IPS-11a (cell line): ENCODE measurements around the gene IGF2R.

Experiments
- H3K4me3 ChIP-seq: one replicate; pipeline ENCODE4 v1.5.1; 2013; ENCODE audit warnings: low read depth, low read length, control low read depth

IGF2R gene

DNA sequence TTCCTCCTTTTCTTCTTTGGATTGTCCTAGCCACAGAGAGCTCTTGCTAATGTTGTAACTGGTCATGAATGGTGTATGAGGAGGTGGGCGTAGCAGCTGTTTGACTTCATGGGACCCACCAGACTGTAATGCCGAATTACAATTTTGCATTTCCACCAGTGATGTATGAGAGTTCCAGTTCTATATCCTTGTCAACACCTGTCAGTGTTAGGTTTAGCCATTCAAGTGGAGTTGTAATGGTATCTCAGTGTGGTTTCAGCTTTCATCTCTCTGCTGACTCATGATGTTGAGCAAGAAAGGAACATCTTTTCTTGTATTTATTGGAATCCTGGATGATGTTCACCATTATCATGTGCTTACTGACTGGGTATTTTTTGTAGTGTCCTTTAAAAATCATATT lies 5.1 kb downstream of the IGF2R start:
- no peak overlapping the region for H3K4me3 ChIP-seq

DNA sequence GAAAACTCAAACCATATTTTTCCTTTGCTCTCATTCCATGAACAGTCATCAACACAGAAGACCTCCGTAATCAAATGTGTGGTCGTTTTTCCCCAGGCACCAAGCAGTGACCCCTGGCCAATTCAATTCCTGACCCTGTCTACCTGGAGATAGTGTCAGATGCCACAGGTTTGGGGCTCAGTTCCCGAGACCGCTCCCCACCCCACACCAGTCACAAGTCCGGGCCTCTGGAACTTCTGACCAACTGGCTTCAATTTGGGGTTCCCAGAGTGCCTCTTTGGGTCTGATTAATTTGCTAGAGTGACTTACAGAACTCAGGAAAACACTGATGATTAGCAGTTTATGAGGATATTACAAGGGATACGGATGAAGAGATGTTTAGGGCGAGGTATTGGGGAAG lies 6.0 kb downstream of the IGF2R start:
- H3K4me3 ChIP-seq: no peak overlapping the region

DNA sequence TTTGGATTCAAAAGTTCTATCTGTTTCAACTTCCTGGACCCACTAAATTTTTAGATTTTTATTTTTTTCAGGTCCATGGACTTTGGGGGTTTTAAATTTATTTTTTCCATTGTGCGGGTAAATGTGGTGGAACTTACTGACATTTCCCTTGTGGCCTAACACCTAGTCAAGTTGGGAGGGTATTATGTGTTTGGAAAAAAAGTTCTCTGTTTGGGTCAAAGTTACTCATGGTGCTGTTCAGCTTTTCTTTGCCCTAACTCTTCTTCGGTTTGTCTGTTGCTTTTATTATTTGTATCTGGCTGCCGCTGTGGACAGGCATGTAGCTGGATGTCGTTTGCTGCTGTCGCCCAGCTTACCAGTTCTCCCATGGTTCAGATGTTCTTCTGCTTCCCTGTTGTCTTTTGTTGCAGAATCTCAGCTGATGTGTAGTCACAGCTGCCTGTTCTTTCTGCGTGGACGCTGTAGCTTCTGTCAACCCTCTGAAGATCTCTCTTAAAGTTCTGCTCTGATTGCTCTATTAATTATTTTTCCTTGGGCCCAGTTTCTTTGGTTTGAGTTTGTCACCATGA lies 7.9 kb downstream of the IGF2R start:
- H3K4me3 ChIP-seq: no peak overlapping the region

DNA sequence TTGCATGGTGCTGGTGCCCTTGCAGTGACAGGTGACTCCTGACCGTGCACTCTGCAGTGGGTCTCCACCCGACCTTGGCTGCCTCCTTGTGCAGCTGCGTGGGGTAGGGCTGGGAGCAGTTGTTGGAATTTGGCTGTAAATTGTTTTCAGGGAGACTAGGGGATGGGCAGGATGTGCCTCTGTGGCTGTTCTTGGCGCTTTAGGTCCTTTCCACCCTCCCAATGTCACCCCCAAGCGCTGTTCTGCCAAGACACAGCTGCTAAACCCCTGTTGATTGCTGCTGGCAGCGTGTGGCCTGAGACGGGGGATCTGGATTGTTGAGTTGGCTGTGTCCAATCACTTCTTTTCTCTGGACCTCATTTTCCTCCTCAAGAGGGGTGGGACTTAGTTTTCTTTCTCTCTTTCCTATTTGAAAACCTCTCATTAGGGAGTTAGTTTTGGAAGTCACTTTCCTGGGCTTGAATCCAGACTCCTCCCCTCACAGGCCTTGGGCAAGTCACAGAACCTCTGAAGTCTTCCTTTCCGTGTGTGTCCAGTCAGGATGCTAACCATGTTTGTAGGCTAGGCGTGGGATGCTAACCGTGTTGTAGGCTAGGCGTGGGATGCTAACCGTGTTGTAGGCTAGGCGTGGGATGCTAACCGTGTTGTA lies 8.5 kb downstream of the IGF2R start:
- H3K4me3 ChIP-seq: no peak overlapping the region

DNA sequence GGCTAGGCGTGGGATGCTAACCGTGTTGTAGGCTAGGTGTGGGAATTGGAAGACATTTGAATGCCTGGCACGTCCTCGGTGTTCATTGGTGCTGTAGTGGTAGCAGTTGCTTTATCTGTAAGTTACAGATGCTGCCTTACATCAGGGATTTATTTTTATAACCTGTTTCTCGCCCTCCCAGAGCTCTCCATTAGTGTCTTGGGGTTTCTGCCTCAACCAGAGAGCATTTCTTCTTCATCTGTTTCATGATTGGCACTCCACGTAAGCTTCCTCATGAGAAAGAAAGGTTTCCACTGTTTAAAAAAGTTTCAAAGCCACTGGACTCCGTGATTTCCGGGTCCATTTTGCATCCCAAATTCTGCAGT lies 9.0 kb downstream of the IGF2R start:
- no peak overlapping the region for H3K4me3 ChIP-seq

DNA sequence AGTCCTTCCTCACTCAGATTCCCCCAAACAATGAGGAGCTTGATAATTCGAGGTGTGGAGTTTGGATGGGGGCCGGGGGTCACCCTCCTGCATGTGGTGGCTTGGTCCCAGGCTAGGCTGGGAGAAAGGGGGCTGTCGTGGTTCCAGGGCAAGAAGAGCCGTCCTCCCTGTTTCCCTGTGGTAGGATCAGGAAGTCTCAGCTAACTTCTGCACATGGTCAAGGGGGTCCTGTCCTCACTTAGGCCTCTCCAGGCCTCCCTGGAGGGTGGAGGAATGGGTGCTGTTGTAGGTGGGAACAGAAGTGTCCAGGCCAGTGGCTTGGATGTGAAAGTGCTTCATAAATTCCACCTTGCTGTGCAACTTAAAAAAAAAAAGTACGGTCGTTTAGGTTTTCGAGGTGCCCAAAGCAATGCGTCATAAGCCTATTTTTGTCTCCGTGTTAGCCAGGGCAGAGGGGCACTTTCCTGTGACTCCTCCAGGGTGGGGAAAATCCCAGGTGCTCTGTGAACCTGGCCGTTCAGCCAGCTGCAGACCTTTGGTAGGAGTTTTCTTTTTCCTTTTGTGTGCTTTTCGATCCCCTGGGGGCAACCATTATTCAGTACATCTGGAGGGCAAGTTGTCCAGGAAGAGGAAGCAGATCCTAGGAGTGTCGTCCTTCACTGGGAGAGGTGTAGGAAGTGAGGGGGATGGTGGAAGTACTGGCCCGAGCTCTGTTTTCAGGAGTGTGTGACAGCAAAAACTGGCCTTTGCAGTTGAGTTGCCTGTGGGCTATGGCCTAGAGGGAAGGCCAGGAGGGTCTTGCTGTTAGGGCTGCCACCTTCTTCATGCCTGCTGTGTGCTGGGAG lies 9.6 kb downstream of the IGF2R start:
- H3K4me3 ChIP-seq: no peak overlapping the region

DNA sequence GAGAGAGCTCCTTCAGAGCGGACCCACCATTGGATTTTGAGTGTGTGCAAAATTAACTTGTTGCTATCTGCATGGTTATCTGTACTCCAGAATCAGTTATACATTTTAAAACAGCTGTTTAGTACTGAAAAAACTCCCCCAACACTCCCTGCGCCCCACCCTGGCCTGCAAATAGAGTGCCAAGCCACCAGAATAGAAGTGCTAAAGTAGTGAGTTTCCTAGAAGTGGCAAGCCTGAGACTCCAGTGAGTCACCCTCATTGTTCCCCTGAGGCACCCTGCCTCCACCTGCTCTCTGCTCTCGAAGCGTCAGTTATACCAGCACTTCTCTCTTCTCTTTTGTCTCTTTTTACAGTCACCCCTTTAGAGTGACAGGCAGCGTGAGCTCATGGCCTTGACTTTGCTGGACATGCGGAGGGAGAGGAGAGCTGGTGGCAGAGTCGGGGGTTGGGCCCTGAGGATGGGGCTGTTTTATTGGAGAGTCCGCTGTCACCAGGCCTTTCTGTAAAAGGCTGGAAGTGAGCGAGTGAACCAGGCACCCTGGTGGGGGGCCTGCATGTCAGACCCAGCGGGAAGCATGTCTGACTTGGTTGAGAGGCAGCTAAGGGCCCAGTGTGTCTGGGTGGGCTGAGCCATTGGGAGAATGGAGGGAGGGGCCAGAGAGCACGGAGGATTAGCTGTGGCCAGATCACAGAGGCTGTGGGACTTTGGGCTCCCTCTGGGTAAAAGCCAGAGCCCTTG lies 10.4 kb downstream of the IGF2R start:
- H3K4me3 ChIP-seq: no peak overlapping the region

DNA sequence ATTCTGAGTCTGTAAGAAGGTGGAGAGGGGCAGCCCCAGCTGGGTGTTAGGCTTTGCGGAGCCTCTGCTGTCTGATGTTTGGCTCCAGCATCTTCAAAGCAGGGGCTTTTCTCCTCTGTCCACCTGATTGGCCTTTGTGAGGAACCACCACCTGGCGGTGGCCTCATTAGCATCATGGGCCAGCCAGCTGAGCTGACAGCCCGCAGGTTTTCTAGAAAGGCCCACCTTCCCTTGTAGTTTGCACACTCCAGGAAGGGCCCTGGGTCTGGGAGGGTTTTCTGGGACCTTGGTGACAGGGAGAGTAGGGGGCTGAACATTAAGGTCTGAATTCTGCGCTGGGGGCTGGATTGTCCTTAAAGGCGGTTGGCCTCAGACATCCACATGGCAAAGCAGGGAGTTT lies 11.6 kb downstream of the IGF2R start:
- no peak overlapping the region for H3K4me3 ChIP-seq

DNA sequence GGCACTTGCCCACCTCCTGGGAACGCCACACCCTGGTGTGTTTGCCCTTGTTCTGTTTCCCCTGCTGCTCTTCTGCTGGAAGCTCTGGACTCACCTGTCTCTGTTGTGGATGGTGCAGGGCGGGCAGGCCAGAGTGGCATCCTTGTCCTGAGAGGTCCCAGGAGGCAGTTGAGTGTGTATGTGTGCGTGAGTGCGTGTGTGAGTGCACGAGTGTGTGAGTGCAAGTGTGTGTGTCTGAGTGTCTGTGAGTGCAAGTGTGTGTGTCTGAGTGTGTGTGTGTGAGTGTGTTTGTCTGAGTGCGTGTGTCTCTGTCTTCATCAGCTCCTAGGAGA lies 12.2 kb downstream of the IGF2R start:
- H3K4me3 ChIP-seq: no peak overlapping the region

DNA sequence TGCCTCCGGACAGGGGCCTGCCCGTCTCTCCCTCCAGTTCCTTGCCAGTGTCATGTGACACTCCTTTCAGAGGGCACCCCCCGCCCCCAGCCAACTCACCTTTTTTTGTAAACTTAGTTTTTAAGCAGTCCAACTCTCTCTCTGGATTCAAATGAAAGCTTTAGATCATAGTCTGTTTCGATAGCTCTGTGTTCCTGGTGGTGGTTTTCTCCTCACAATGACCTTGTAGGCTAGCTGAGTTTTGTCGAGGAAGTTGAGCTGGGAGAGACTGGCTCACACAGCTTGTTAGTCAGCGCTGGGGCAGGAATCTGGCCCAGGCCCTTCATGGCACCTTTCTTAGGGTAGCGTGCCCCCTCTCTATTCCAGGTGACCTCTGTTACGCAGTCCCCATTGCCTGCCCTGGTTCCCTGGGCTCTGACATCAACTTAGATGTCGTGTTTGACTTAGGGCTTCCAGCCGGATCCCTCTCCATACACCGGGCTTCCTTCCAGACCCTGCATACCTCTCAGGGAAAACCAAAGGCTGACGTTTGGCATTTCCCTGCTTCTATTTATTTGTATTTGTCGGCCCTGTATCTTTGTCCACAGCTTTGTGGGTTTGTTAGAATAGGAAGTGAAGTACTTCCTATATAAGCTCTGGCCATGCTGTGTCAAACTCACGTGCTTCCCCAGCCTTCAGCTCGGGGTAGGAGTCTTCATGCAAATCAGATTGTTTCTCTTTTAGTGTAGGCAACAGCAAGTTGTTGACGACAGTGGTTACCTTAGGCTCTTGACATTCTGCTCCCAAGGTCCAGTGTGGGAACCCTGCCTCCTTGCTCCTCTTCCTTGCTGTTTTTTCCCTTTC lies 12.7 kb downstream of the IGF2R start:
- H3K4me3 ChIP-seq: no peak overlapping the region

DNA sequence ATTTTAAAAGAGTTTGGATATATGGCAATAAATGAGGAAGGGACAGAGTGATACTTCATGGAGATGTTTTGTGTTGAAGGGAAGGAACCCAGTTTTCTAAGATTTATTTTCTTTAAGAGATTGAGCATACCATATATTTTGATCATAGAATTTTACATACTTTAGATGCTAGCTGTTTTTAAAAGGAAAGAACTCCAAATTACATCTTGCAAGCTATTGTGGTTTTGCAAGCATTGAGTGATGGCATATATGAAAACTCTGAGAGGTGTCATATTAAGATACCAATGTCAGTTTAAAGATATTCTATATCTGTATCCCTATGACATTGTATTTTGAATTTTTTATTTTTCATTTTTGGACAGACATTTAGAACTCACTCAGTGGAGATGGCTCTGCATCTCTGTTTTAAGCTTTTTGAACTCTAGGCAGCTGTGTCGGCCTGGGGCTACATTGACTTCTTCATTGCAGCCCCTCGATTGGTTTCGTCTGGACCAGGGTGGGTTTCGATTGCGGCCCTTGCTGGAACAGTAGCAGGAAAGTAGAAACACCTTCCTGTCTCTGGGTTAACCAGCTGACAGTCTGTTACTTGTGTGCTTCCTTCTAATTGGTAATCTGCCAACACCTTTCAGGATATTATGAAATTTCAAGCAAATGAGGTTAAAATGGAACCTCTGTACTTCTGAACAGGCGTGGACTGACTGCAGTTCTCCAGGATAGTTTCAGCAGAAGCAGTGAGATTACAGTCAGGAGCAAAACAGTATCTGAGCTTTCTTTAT lies 14.0 kb downstream of the IGF2R start:
- H3K4me3 ChIP-seq: no peak overlapping the region

DNA sequence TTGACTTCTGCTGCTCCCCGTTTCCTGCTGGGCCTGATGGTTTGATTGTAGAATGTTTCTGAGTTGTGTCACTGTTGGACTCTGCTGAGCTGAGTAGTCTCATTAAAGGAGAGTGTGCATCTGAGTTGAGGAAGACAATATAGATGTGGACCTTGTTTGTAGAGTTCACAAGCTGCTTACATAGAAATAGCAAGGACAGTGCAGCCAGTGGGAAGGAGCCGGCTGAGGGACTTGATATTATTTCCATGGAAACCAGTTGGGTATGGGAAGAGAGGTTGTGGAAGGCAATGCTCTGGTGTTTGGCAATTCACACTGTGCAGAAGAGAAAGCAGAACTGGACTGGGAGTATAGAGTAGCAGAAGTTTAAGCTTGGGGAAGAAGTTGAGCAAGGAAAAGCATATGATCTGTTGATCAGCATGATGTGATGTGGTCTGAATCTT lies 14.8 kb downstream of the IGF2R start:
- H3K4me3 ChIP-seq: no peak overlapping the region

DNA sequence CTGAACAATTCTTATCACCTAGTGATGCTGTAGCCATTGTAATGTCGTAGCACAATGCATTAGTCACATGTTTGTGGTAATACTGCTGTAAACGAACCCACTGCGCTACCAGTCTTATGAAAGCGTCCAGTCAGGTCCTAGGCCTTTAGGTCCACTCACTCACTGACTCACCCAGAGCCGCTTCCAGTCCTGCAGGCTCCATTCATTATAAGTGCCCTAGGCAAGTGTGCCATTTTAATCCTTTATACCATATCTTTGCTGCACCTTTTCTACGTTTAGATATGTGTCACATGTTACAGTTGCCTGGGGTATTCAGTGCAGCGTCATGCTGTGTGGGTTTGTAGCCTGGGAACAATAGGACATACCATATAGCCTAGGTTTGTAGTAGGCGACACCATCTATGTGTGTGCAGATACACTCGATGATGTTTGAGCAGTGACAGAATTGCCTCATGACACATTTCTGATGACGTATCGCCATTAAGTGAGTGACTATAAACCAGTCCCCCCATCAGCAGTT lies 15.4 kb downstream of the IGF2R start:
- no peak overlapping the region for H3K4me3 ChIP-seq

DNA sequence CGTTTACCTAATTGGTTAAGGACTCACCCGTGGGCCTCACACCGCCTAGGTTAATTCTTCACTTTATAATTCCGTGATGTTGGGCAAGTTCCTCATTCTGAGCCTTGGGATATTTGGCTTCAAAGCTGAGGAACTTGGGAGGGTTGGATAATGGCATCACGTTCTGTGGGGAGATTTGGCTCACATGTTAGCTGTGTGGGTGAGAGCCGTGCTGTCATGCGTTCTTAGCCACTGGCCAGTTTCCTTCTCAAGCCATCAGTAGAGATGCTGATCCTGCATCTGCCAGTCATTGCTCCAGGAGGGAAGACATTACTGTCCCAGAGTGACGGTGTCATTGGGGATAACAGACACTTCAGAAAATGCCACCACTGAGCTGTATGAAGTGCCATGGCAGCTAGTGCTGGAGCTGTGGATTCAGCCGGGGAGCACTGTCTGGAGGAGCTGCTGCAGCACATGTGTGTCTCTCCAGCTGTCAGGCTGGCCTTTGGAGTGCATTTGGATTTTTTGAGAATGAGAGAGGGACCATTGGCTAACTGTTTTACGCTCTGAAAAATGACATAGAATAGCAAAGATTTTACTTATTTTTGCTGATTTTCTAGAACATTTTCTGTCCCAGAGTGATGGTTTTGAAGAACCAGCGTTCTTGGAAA lies 16.5 kb downstream of the IGF2R start:
- H3K4me3 ChIP-seq: no peak overlapping the region

DNA sequence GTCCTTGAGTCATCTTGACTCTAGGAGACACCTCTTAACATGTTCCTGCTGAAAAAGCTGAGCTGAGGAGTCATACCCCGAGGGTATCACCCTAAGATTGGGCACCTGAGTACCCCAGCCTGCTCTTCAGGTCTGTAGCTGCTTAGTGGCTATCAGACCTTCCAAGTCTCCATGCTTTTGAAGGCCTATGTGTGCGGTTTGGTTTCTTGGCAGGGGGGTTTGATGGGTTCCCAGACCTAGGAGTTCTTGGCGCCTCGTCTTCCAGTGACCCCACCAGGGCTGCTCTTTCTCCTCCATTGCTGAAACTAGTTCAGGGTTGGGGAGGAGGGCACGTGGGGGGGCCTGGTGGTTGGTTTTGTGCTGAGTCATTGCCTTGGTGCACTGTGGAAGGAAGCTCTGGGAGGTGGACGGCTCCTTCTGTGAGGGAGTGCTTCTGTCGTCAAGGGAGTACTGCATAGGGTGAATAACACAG lies 20.1 kb downstream of the IGF2R start:
- no peak overlapping the region for H3K4me3 ChIP-seq

DNA sequence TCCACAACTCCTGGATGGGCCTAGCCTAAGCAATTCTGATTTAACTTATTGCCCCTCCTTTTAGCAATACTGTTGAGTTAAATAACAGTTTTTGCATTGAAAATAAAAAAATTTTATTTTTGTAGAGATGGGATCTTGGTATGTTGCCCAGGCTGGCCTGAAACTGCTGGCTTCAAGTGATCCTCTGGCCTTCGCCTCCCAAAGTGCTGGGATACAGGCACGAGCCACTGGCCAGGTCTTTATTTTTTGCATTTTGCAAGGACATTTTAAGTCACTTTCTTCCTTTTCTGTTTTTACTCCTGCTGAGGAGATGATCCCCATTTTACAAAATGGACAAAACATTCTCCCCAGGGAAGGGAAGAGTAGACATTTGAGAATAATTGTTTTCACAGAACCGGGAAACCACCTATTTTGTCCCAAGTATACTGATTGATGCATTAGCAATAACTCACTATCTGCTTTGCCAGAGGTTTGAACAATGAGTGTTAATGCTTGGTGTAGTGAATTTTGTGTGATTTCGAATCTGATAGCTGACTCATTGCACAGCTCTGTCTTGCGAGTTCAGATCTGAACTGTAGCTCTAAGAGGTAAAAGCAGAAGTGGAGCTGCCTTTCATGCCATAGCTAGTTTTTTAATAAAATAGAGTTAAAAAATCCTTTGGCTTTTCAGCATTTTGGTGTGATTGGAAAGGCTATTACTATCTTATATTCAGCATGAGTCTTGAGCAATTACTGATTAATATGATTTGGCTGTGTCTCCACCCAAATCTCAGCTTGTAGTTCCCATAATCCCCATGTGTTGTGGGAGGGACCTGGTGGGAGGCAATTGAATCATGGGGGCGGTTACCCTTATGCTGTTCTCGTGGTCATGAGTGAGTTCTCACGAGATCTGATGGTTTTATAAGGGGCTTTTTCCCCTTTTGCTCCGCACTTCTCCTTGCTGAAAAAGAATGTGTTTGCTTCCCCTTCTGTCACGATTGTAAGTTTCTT lies 20.9 kb downstream of the IGF2R start:
- no peak overlapping the region for H3K4me3 ChIP-seq

DNA sequence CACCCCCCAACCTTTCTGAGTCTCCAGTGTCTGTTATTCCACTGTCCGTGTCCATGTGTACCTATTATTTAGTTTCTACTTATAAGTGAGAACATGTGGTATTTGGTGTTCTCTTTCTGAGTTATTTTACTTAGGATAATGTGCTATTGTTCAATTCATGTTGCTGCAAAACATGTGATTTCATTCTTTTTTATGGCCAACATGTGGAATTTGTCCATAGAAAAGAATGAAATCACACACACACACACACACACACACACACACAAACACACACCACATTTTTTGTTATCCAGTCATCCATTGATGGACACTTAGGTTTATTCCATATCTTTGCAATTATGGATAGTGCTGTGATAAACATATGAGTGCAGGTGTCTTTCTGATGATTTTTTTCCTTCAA lies 23.5 kb downstream of the IGF2R start:
- no peak overlapping the region for H3K4me3 ChIP-seq

DNA sequence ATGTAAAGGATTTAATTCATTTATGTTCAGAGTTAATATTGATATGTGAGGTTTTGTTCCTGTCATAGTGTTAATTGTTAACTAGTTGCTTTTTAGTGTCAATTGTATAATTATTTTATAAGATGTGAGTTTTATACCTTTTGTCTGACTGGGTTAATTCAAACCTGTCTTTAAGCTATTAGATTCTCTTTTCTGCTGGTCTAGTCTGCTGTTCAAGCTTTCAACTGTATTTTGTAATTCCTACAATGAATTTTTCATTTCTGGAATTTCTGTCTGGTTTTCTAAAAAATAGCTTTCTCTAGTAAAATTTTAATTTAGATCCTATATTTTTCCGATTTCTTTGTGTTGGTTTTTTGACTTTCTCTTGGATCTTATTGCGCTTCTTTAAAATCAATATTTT lies 26.5 kb downstream of the IGF2R start:
- no peak overlapping the region for H3K4me3 ChIP-seq
